Right atrium auricular region (tissue), 2 donors: ENCODE data around the gene ASB3. TPM values are rescaled to one million over a fixed set of nuclear protein-coding genes. Genes with fewer than 3 reads are reported as not detected.
"Not testable (repeated sequence)": the region's sequence is repeated elsewhere in the genome, so short reads cannot be mapped to it uniquely, and the experiment has no call there.

Source experiments
- DNase-seq: peaks from one replicate; pipeline ENCODE4 v3.0.0-alpha.2; 2019; ENCODE audit warnings: low spot score
- H3K27ac ChIP-seq, 2 donors: fragments of 200-600 bp; sonication (generic); 1 replicate in 1 of 2; 2 replicates in 1 of 2; pipeline ENCODE4 v1.5.1; 2016 to 2019
- H3K27me3 ChIP-seq, 2 donors: fragments of 200-600 bp; sonication (generic); one replicate each; pipeline versions ENCODE4 v1.5.1 to v1.6.0; 2017 to 2019
- H3K36me3 ChIP-seq: fragments of 200-600 bp; sonication (generic); one replicate; pipeline ENCODE4 v1.5.1; 2016
- H3K4me1 ChIP-seq, 2 donors: fragments of 200-600 bp; sonication (generic); one replicate each; pipeline versions ENCODE4 v1.5.1 to v1.6.0; 2017 to 2019
- H3K4me3 ChIP-seq, 2 donors: fragments of 200-600 bp; sonication (generic); 1 replicate in 1 of 2; 2 replicates in 1 of 2; pipeline ENCODE4 v1.5.1; 2017 to 2019; ENCODE audit warnings: mild to moderate bottlenecking in 1 of 2, moderate library complexity in 1 of 2
- H3K9me3 ChIP-seq, 2 donors: fragments of 200-600 bp; sonication (generic); one replicate each; pipeline ENCODE4 v1.5.1; 2019
- total RNA-seq, 2 donors: library from RNA; depleted of rRNA; stranded (reverse); fragments of >200 nt; gene quantifications; one replicate each; pipeline ENCODE4 v1.1.0, GENCODE V29; 2016
- TF ChIP-seq, protein P1 (sequence below), 2 donors: fragments of 200-600 bp; sonication (generic); IDR thresholded peaks; one replicate each; pipeline ENCODE4 v1.5.1; 2019; ENCODE audit warnings: antibody characterized with exemption in 2 of 2

Gene ASB3
- total RNA-seq, 2 donors from 2014 or later: 9.2 to 11.4 TPM

DNA sequence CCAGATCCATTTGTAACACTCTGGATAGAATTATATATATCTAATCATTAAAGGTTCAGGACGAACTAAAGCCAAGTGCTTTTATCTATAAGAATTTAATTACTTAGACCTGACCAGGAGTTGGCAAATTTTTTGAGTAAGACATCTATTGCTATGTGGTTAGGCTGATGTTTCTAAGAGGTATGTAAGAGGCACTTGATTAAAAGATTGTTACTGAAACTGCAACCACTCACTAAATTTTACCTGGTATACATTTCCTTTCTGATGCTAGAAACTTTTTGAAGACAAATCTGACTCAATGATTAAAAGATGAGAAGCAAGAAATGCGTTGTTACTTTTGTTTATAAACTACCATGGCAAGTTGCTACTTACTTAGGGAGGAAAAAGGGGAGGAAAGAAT is 95.9 kb downstream of the ASB3 start:
- Histone ChIP-seq H3K4me1 (no peaks in the 10 kb centered on the region), H3K27me3 (no peaks in the 10 kb centered on the region), H3K9me3 (no peaks in the 10 kb centered on the region), H3K36me3 (no peaks in the 10 kb centered on the region), H3K27ac (no peak overlapping the region), H3K4me3 (no peak overlapping the region)
- TF ChIP-seq, protein P1, sequence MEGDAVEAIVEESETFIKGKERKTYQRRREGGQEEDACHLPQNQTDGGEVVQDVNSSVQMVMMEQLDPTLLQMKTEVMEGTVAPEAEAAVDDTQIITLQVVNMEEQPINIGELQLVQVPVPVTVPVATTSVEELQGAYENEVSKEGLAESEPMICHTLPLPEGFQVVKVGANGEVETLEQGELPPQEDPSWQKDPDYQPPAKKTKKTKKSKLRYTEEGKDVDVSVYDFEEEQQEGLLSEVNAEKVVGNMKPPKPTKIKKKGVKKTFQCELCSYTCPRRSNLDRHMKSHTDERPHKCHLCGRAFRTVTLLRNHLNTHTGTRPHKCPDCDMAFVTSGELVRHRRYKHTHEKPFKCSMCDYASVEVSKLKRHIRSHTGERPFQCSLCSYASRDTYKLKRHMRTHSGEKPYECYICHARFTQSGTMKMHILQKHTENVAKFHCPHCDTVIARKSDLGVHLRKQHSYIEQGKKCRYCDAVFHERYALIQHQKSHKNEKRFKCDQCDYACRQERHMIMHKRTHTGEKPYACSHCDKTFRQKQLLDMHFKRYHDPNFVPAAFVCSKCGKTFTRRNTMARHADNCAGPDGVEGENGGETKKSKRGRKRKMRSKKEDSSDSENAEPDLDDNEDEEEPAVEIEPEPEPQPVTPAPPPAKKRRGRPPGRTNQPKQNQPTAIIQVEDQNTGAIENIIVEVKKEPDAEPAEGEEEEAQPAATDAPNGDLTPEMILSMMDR (IDR thresholded peaks at IDR 0.05): no peak
- DNase-seq: no peak

DNA sequence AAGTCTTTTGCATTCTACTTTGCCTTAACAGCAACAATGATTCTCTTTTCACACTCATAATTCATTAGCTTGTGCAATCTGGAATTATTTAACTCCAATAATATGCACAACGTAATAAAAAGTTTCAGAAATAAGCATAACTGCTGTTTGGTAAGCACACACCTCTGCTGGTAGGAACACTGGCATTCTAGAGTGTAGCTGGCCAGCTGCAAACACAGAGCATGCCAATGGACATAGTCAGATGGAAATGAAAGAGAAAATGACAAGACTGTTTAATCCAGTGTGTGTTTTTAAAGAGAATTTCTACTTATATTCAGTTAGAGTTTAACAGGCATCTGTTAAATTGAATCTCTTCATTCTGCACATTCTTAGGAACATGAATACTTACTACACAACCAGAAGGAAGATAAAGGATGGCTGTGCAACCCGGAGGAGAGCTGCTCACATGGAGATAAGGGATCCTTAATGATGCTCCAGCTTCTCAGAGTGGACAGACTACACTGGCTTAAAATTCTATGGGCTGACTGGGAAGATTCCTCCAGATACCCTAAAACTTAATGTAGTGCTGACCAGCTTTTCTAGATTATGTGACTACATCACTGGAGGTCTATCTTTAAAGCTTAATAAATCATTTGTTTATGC is 113.8 kb downstream of the ASB3 start:
- Histone ChIP-seq H3K9me3 (no peaks in the 10 kb centered on the region), H3K27me3 (no peaks in the 10 kb centered on the region), H3K27ac (no peak overlapping the region), H3K4me3 (no peak overlapping the region), H3K4me1 (no peaks in the 10 kb centered on the region), H3K36me3 (peaks cover 6% of the 10 kb centered on the region)
- TF ChIP-seq, protein P1 (IDR thresholded peaks at IDR 0.05): no peak
- no peak for DNase-seq

DNA sequence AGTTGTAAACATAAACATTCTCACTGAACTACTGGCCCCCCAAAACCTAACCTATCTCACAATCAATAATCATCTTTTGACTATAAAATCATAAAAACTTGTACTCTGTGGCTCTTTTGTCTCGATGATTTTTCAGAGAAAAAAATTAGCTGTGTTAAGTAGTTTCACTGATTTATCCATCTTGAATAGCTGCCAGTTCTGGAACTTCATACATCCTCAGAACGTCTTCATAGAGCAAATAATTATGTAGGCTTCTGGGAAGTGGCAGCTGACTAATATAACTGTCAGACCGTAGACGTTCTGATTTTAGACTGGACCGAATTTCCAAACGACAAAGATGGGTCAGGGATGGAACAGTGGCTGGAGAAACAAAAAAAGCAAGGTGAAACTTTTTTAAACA is 116.4 kb downstream of the ASB3 start:
- no peaks in the 10 kb centered on the region for H3K4me1 ChIP-seq
- TF ChIP-seq, protein P1 (IDR thresholded peaks at IDR 0.05): no peak
- no peak overlapping the region for H3K4me3 ChIP-seq
- peaks cover 6% of the 10 kb centered on the region for H3K36me3 ChIP-seq
- no peak overlapping the region for H3K27ac ChIP-seq
- no peaks in the 10 kb centered on the region for H3K9me3 ChIP-seq
- DNase-seq: no peak
- H3K27me3 ChIP-seq: no peaks in the 10 kb centered on the region

DNA sequence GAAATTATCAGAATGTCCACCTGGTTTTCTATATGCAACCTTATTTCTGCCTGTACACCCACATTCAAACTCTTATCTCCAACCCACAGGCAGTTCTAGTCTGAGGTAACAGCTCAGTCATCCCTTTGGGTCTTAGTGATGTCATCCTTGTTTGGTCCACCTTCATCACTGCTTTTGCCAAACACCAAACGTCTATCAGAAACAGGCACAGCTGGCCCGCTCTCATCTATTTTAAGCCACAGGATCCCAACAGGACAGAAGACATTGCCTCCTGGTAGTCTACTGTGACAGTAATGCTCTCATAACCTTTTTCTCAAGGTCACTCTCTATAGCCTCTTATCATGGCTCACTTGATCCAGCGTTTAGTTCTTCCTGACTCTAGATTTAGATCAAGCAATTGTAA is 118.1 kb downstream of the ASB3 start:
- DNase-seq: no peak
- Histone ChIP-seq H3K27ac (no peak overlapping the region), H3K4me3 (no peak overlapping the region), H3K27me3 (no peaks in the 10 kb centered on the region), H3K36me3 (peaks cover 6% of the 10 kb centered on the region), H3K9me3 (peaks cover 0 to under 1% of the 10 kb centered on the region in 2 donors), H3K4me1 (no peaks in the 10 kb centered on the region)
- TF ChIP-seq, protein P1 (IDR thresholded peaks at IDR 0.05): no peak

DNA sequence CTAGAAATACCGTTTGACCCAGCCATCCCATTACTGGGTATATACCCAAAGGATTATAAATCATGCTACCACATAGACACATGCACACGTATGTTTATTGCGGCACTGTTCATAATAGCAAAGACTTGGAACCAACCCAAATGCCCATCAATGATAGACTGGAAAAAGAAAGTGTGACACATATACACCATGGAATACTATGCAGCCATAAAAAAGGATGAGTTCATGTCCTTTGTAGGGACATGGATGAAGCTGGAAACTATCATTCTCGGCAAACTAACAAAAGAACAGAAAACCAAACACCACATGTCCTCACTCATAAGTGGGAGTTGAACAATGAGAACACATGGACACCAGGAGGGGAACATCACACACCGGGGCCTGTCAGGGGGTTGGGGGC is 119.6 kb downstream of the ASB3 start:
- H3K4me1 ChIP-seq, H3K9me3 ChIP-seq, H3K4me3 ChIP-seq, H3K27me3 ChIP-seq, DNase-seq, H3K36me3 ChIP-seq, H3K27ac ChIP-seq: not testable (repeated sequence)

DNA sequence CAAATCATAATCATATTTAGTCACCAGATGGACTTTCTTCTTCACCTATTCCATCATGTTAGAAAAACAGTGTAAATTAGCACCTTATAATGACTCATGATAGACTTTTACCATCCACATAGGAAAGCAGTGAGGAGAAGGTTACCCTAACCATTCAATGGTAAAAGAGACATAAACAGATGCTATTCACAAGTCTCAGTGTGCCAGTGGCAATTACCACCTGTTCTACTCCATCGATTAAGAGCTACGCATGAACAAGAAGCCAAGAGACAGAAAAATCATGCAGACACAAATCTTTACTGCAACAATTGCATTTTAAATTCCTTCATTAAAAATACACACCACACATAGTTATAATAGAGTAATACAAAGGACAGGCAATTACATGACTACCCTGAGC is 125.9 kb downstream of the ASB3 start:
- TF ChIP-seq, protein P1 (IDR thresholded peaks at IDR 0.05): no peak
- no peaks in the 10 kb centered on the region for H3K27me3 ChIP-seq
- DNase-seq: no peak

DNA sequence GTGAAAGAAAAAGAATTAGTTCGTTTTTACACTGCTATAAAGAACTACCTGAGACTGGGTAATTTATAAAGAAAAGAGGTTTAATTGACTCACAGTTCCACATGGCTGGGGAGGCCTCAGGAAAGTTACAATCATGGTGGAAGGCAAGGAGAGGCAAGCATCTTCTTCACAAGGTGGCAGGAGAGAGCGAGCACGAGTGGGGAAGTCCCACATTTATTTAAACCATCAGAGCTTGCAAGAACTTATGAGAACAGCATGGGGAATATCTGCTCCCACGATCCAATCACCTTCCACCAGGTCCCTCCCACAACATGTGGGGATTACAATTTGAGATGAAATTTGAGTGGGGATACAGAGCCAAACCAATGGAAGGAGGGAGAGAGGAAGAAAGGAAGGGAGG is 128.3 kb downstream of the ASB3 start:
- not testable (repeated sequence) for DNase-seq, H3K4me1 ChIP-seq, H3K36me3 ChIP-seq, H3K27me3 ChIP-seq, H3K27ac ChIP-seq, H3K4me3 ChIP-seq, H3K9me3 ChIP-seq

More for the DNA sequence above, 125.9 kb downstream of the ASB3 start:
- peaks cover 0 to 7% of the 10 kb centered on the region in 2 donors for H3K9me3 ChIP-seq
- no peaks in the 10 kb centered on the region for H3K4me1 ChIP-seq
- H3K36me3 ChIP-seq: no peaks in the 10 kb centered on the region
- no peak overlapping the region for H3K4me3 ChIP-seq
- H3K27ac ChIP-seq: no peak overlapping the region
